GM12878 (cell line): ENCODE results near the gene GALNTL6.

Experiments used
- EZH2 ChIP-seq: IDR thresholded peaks from 2 replicates; pipeline ENCODE4 v1.6.1; 2012; ENCODE audit warnings: low read depth, mild to moderate bottlenecking, control low read depth, inconsistent platforms, low read length, borderline replicate concordance; ENCODE audit not compliant: control insufficient read depth
- HDAC2 ChIP-seq: fragments of 200-600 bp; sonication (generic); IDR thresholded peaks from 2 replicates; pipeline ENCODE4 v1.6.1; 2017
- PAX5 ChIP-seq: IDR thresholded peaks from 2 replicates; pipeline ENCODE4 v1.6.1; 2011; ENCODE audit warnings: low read depth, low read length, borderline replicate concordance
- RAD21 ChIP-seq: IDR thresholded peaks from 2 replicates; pipeline ENCODE4 v1.6.1; 2011; ENCODE audit warnings: mild to moderate bottlenecking, low read depth, low read length, moderate library complexity; ENCODE audit not compliant: insufficient read depth
- RCOR1 ChIP-seq: conservative IDR thresholded peaks from 2 replicates; pipeline ENCODE4 v1.6.1; 2012; ENCODE audit warnings: low read depth, low read length, improper control_type of control experiment
- TCF12 ChIP-seq: IDR thresholded peaks from 2 replicates; pipeline ENCODE4 v1.6.1; 2011; ENCODE audit warnings: low read depth, mild to moderate bottlenecking, low read length
- ZNF24 ChIP-seq: fragments of 450-650 bp; IDR thresholded peaks from 2 replicates; pipeline ENCODE4 v1.6.1; 2017; ENCODE audit warnings: antibody characterized with exemption, mild to moderate bottlenecking
- ZNF384 ChIP-seq: IDR thresholded peaks from 2 replicates; pipeline ENCODE4 v1.6.1; 2012; ENCODE audit warnings: low read depth, mild to moderate bottlenecking, low read length, improper control_type of control experiment, borderline replicate concordance
- TF ChIP-seq, protein P1 (sequence below), 3 experiments: IDR thresholded peaks in 2 of 3; conservative IDR thresholded peaks in 1 of 3; 2 replicates each; pipeline ENCODE4 v1.5.1; 2011; ENCODE audit warnings: low read depth in 3 of 3, low read length in 3 of 3, mild to moderate bottlenecking in 3 of 3, control low read depth in 2 of 3, moderate library complexity in 2 of 3, inconsistent platforms in 1 of 3, mixed read lengths in 1 of 3; ENCODE audit not compliant: control insufficient read depth in 2 of 3, insufficient read depth in 1 of 3; ENCODE audit errors: extremely low read depth in 1 of 3
- TF ChIP-seq, protein P2 (sequence below): IDR thresholded peaks from 2 replicates; pipeline ENCODE4 v1.6.1; 2011; ENCODE audit warnings: mild to moderate bottlenecking, low read depth, low read length, moderate library complexity; ENCODE audit not compliant: insufficient replicate concordance
- TF ChIP-seq, protein P3 (sequence below): IDR thresholded peaks from 2 replicates; pipeline ENCODE4 v1.6.1; 2012; ENCODE audit warnings: low read depth, low read length, improper control_type of control experiment

DNA sequence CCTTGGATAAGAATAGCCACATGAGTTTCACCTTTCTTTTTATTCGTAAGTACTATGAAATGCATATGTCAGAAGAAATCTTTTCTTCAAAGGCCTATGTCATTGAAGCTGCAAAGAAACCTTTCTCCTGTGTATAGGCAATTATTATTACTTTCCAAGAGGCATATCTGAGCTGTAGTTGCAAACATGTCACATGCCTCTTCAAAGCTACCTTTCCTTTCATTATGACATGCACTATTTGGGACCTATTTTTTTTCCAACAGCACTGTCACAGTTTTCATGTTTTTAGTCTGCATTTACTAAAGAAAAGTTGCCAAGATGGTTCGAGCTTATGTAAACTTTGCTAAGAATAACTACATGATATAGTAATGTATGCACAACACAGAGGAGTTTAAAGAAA is 806.6 kb downstream of the GALNTL6 start:
- no peak for TF ChIP-seq EZH2
- no peak for TF ChIP-seq ZNF24
- no peak for TF ChIP-seq RCOR1
- no peak for TF ChIP-seq RAD21
- TF ChIP-seq, protein P1, sequence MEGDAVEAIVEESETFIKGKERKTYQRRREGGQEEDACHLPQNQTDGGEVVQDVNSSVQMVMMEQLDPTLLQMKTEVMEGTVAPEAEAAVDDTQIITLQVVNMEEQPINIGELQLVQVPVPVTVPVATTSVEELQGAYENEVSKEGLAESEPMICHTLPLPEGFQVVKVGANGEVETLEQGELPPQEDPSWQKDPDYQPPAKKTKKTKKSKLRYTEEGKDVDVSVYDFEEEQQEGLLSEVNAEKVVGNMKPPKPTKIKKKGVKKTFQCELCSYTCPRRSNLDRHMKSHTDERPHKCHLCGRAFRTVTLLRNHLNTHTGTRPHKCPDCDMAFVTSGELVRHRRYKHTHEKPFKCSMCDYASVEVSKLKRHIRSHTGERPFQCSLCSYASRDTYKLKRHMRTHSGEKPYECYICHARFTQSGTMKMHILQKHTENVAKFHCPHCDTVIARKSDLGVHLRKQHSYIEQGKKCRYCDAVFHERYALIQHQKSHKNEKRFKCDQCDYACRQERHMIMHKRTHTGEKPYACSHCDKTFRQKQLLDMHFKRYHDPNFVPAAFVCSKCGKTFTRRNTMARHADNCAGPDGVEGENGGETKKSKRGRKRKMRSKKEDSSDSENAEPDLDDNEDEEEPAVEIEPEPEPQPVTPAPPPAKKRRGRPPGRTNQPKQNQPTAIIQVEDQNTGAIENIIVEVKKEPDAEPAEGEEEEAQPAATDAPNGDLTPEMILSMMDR (IDR thresholded peaks at IDR 0.05 in 2 of 3, conservative IDR thresholded peaks at IDR 0.05 in 1 of 3; ENCODE audit: control insufficient read depth in 2 of 3, extremely low read depth in 1 of 3, insufficient read depth in 1 of 3, low read depth in 3 of 3, low read length in 3 of 3) = no peak
- TF ChIP-seq, protein P2, sequence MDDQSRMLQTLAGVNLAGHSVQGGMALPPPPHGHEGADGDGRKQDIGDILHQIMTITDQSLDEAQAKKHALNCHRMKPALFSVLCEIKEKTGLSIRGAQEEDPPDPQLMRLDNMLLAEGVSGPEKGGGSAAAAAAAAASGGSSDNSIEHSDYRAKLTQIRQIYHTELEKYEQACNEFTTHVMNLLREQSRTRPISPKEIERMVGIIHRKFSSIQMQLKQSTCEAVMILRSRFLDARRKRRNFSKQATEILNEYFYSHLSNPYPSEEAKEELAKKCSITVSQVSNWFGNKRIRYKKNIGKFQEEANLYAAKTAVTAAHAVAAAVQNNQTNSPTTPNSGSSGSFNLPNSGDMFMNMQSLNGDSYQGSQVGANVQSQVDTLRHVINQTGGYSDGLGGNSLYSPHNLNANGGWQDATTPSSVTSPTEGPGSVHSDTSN = no peak
- no peak for TF ChIP-seq ZNF384
- no peak for TF ChIP-seq HDAC2
- no peak for TF ChIP-seq PAX5
- TF ChIP-seq TCF12 = no peak
- TF ChIP-seq, protein P3, sequence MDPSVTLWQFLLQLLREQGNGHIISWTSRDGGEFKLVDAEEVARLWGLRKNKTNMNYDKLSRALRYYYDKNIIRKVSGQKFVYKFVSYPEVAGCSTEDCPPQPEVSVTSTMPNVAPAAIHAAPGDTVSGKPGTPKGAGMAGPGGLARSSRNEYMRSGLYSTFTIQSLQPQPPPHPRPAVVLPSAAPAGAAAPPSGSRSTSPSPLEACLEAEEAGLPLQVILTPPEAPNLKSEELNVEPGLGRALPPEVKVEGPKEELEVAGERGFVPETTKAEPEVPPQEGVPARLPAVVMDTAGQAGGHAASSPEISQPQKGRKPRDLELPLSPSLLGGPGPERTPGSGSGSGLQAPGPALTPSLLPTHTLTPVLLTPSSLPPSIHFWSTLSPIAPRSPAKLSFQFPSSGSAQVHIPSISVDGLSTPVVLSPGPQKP = no peak
